Central memory CD4-positive, alpha-beta T cell (primary cell): ENCODE results near the gene PRR14.
"Not testable (repeated sequence)": the region's sequence is repeated elsewhere in the genome, so short reads cannot be mapped to it uniquely, and the experiment has no call there.

ENCODE experiments used
- DNase-seq: peaks from one replicate; pipeline ENCODE4 v3.0.0; 2022

PRR14 gene

DNA sequence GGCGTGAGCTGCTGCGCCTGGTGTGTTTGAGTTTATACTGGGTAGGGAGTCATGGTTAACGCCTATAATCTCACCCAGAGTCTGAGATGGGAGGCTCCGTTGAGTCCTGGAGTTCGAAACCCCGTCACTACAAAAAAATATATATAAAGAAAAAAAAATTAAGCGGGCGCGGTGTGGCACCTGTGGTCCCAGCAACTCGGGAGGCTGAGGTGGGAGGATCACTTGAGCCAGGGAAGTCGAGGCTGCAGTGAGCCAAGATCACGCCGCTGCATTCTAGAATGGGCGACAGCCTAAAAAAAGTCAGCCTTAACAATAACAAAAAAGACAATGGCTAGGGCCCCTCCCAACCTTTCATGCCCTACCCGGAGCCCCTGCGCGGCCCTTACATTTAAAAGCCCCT is 17.2 kb upstream of the PRR14 start:
- no peak for DNase-seq

DNA sequence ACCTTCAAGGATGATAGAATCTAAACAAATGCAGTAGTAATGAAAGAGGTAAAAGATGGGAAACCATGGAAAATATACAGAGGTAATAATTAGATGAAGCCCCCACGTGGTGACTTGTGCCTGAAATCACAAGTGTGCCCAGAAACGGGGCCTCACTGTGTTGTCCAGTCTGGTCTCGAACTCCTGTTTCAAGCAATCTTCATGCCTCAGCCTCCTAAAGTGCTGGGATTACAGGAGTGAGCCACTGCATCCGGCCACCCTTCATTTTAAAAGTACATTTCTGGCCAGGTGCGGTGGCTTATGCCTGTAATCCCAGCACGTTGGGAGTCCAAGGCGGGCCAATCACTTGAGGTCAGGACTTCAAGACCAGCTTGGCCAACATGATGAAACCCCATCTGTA is 14.2 kb upstream of the PRR14 start:
- DNase-seq, result no peak

DNA sequence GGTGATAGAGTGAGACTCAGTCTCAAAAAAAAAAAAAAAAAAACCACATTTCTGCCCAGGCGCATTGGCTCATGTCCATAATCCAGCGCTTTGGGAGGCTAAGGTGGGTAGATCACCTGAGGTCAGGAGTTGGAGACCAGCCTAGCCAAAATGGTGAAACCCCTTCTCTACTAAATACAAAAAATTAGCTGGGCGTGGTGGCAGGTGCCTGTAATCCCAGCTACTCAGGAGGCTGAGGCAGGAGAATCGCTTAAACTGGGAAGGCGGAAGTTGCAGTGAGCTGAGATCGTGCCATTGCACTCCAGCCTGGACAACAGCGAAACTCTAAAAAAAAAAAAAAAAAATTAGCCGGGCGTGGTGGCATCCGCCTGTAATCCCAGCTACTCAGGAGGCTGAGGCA is 13.6 kb upstream of the PRR14 start:
- not testable (repeated sequence) for DNase-seq

- peak; percentile 31 for DNase-seq
Measured at GRCh38 chr16:30637944-30638343, 12.8 kb upstream of the PRR14 start.

DNA sequence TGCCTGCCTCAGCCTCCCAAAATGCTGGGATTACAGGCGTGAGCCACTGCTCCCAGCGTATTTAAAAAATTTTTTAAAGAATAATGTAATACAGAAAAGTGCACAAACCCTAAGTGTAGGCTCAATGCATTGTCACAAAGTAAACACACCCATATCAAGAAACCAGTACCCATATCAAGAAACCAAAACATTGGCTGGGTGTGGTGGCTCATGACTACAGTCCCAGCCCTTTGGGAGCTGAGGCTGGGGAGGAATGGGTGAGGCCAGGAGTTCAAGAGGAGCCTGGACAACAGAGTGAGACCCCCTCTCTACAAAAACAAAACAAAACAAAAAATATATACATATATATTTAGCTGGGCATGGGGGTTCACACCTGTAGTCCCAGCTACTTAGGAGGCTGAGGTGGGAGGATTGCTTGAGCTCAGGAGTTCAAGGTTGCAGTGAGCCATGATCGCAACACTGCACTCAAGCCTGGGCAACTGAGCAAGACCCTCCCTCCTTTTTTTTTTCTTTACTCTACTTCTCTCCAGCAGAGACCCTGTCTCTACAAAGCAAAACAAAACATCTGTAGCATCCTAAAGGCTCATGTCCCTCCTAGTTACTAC is 9.3 kb upstream of the PRR14 start:
- no peak for DNase-seq

DNA sequence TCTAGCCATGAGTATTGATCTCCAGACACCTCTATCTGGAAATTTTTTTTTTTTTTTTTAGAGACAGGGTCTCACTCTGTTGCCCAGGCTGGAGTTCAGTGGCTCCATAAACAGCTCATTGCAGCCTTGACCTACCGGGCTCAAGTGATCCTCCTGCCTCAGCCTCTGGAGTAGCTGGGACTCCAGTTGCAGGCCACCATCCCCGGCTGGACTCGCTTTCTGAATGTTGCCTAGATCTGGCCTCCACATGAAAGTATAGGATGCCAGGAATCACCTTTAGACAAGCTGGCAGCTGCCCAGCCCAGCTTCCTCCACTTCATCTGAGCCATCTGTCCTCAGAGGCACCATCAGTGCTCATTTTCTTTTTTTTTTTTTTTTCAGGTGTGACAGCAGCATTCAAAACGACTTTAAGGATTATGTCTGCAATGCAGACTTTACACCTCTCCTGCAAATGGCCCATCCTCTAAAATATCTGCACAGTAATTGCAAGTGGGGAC is 6.4 kb upstream of the PRR14 start:
- no peak for DNase-seq

- DNase-seq, result no peak
Measured at GRCh38 chr16:30645727-30646126, 5.0 kb upstream of the PRR14 start.

- no peak for DNase-seq
Measured at GRCh38 chr16:30647274-30647571, 3.5 kb upstream of the PRR14 start.

GRCh38 chr16:30649725-30650368 is 913 bp upstream of the PRR14 start:
- DNase-seq, result peak; percentile 9

- peak; percentile 67 for DNase-seq
Measured at GRCh38 chr16:30651124-30652004, 604 bp downstream of the PRR14 start.

GRCh38 chr16:30652005-30652296 is 1.2 kb downstream of the PRR14 start:
- no peak for DNase-seq

DNA sequence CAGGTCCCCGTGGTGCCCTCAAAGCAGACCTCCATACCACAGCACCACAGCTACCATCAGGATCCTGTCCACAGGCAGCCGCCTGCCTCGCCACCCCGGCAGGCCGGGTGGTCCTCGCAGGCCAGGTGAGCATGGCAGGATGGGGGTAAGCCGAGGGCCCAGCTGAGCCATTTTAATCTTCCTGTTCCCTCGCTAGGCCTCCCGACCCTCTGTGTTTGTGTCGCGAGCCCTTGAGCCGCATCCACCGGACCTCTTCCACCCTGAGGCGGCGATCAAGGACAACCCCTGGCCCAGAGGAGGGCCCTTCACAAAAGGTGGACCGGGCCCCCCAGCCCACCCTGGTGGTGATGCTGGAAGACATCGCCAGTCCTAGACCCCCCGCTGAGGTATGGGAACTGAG is 2.0 kb downstream of the PRR14 start:
- DNase-seq, result no peak

DNA sequence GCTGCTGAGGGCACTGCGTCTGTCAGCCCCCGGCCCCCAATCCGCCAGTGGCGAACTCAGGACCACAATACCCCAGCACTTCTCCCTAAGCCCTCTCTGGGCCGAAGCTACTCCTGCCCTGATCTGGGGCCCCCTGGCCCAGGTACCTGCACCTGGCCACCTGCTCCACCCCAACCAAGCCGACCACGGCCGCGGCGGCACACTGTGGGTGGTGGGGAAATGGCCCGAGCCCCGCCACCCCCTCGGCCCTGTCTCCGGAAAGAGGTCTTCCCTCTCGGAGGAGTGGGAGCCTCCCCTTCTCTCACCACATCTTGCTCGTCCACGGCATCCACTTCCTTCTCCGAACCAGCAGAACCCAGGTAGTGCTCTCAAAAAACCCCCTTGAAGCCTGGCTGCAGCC is 4.1 kb downstream of the PRR14 start:
- DNase-seq, result no peak

- DNase-seq, result no peak
Measured at GRCh38 chr16:30655815-30656347, 5.1 kb downstream of the PRR14 start.

- DNase-seq, result no peak
Measured at GRCh38 chr16:30656388-30656787, 5.6 kb downstream of the PRR14 start.

DNA sequence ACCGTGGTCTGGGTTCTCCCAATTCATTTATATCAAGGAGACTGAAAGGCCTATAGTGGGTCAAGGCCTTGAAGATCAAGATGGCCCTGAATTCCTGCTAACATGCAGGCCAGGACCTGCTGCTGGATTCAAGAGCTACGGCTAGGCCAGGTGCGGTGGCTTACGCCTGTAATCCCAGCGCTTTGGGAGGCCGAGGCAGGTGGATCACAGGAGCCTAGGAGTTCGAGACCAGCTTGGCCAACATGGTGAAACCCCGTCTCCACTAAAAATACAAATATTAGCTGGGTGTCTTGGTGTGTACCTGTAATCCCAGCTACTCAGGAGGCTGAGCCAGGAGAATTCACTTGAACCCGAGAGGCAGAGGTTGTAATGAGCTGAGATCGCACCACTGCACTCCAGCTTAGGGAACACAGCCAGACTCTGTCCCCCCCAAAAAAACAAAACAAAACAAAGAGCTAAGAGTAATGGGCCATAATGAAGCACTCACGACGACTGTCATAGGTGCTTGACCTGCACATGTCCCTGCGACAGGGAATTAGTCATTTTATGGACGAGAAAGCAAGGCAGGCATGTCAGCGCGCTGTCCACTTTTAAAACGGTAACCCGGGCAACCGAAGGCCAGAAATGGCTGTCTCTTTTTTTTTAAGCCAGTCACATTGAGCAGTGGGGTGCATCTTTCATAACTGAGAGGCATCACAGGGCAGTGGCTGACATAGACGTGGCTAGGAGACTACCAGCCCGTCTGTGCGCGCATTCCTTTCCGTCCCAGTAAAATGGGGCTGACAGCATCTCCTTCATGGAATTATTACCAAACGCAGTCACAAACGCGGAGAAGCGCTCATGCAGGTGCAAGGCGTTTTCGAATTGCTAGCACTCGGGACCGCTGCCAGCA is 6.5 kb downstream of the PRR14 start:
- DNase-seq, result no peak

DNA sequence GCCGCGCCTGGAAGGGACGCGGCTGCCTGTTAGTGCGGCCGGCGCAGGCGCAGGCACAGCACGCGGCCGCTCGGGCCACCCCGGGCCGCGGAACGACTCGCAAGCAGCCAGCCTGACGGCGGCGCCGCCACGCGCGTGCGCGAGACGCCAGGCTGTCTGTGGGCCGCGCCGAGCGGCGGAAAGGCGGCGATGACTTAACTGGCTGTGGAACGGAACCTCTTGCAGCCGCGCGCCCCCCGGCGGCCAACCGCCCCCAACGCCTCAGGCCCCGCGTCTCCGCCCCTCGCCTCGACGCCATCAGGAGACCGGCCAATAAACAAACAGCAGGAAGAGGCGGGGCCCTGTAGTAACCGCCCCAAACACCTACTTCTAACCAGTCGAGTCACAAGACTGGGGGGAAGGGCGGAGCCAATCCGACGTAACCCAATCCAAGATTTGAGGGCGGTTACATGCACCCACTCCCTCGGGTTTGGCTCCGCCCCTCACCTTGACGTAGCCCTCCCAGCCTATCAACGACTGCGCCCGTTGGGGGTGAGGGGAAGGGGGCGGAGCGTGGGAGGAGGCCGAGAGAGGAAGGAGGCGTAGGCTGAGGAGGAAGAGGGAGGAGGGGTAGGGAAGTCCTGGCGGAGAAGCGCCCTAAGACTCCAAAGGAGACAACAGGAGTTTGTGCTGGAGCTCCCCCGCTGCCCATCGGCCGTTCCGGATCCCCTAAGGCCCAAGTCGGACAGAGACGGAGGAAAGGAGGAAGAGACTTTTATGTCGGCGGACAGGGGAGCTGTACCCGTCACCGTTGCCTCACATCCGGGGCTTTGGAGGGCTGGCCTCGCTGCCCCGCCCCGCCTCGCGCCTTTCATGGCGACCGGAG is 7.3 kb downstream of the PRR14 start, which contains the start of gene FBRS:
Gene FBRS, plus strand, starts transcription at position 566 of the 865 bp plus-strand sequence. CDS start 1,088 bp downstream, outside the sequence.
- peak; percentile 100 for DNase-seq

DNA sequence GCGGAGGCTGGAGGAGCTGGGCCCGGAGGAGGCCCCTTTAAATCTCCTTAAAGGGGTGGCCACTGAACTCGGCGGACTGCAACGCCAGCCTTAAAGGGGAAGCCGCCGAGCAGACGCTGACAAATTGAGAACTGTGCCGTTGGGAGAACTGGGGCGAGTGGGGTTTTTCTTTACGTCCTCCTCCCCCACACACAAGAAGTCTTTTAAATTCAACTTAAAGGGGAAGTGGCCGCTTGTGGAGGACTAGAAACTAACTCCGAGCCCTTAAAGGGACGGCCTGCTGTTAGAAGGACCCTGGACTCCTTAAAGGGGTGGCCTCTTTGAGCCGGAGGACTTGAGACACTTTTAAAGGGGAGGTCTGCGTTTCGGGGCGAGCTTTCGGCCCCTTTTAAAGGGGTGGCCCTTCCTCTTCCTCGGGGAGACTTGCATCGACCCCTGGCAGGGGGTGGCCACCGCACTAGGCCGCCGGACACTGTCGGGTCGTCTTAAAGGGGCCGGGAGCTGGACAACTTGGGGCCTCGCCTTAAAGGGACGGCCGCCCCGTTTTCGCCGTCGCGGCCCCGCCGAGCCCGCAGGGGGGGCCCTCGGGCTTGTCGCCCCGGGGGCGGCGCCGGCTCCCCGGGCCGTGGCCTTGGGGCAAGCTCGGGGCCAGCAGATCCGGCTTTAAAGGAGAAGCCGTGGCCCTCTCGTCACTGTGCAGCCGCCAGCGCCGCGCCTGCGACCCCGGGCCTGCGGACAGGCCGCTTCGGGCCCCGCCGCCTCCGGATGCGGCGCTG is 8.2 kb downstream of the PRR14 start:
- DNase-seq, result no peak

DNA sequence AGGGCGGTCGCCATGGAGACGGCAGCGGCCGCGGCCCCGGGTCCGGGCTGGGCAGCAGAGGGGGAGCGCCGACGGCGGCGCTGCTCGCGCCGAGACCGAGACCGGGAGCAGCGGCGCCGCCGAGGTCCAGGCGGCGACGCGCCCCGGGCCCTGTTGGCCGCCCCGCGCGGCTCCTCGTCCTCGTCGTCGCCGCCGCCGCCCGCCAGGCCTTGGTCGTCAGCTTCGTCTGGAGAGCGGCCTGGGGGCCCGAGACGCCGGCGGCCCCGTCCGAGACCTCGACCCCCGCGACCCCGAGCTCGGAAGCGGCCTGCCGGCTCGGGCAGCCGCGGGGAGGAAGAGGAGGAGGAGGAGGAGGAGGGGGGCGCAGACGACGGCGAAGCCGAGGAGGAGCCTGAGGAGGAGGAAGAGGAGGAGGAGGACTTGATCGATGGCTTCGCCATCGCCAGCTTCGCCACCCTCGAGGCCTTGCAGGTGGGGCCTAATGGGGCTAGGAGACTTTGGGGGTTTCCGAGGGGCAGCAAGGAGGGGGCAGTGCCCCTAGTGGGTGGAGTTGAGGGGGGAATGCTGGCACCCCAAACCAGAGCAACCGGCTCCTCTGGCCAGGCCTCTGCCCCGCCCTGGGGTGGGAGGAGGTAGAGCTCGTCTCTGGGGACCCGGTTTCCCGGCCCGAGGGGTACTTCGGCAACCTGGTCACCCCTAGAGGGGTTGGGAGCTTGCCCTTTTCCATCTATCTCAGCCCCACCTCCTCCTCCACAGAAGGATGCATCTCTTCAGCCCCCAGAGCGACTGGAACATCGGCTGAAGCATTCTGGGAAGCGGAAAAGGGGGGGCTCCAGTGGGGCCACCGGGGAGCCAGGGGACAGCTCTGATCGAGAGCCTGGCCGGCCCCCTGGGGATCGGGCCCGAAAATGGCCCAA is 9.0 kb downstream of the PRR14 start:
- DNase-seq, result peak; percentile 30
